Head of caudate nucleus (tissue), 42 donors: ENCODE data around the gene RIPK1.
"Not testable (repeated sequence)": the region's sequence is repeated elsewhere in the genome, so short reads cannot be mapped to it uniquely, and the experiment has no call there.

Experiments
- DNase-seq, 42 donors: peaks; one replicate each; pipeline versions ENCODE4 v3.0.0 to v3.0.0-alpha.2; 2020 to 2021; ENCODE audit warnings: mixed read lengths in 7 of 42
- intact Hi-C: fragments of 100-400 bp; cut with DNase I; formaldehyde crosslinking; loops from one replicate; pipeline ENCODE4 v1.15.0; 2022

The RIPK1 gene

GRCh38 chr6:3073382-3073781 is 5.1 kb downstream of the RIPK1 start:
- no peak for DNase-seq
- intact Hi-C loops, result loop anchor here (5.0 kb wide), 1 partner anchor 44 kb away; the partner anchor contains the start of gene BPHL

GRCh38 chr6:3075772-3076113 is 7.4 kb downstream of the RIPK1 start:
- intact Hi-C loops, result no loop called here
- no peak for DNase-seq

GRCh38 chr6:3076320-3076719 is 8.0 kb downstream of the RIPK1 start:
- no peak for DNase-seq
- intact Hi-C loops, result no loop called here

GRCh38 chr6:3077430-3077829 is 9.1 kb downstream of the RIPK1 start:
- intact Hi-C loops, result no loop called here
- peak in 5 of 42 donors; percentile 32 to 48 (median 36) for DNase-seq

- DNase-seq, intact Hi-C loops: not testable (repeated sequence)
Measured at GRCh38 chr6:3078952-3079351, 10.7 kb downstream of the RIPK1 start.

- intact Hi-C loops, result no loop called here
- DNase-seq, result no peak
Measured at GRCh38 chr6:3079682-3080081, 11.4 kb downstream of the RIPK1 start.

GRCh38 chr6:3081960-3082359 is 13.7 kb downstream of the RIPK1 start:
- intact Hi-C loops, result no loop called here
- DNase-seq, result peak in 21 of 42 donors; percentile 9 to 53 (median 36)

GRCh38 chr6:3085074-3085473 is 16.8 kb downstream of the RIPK1 start:
- intact Hi-C loops, result no loop called here
- peak in 4 of 42 donors; percentile 7 to 39 (median 13) for DNase-seq

GRCh38 chr6:3086282-3086946 is 18.1 kb downstream of the RIPK1 start:
- DNase-seq, result no peak
- intact Hi-C loops, result no loop called here

GRCh38 chr6:3088446-3088845 is 20.2 kb downstream of the RIPK1 start:
- intact Hi-C loops, result no loop called here
- no peak for DNase-seq

GRCh38 chr6:3088968-3089367 is 20.7 kb downstream of the RIPK1 start:
- intact Hi-C loops, result no loop called here
- DNase-seq, result no peak

GRCh38 chr6:3090013-3090412 is 21.7 kb downstream of the RIPK1 start:
- intact Hi-C loops, result no loop called here
- no peak for DNase-seq

GRCh38 chr6:3094815-3095214 is 26.5 kb downstream of the RIPK1 start:
- intact Hi-C loops, result no loop called here

GRCh38 chr6:3102875-3103274 is 34.6 kb downstream of the RIPK1 start:
- DNase-seq, result no peak
- intact Hi-C loops, result no loop called here

More at GRCh38 chr6:3094815-3095214, 26.5 kb downstream of the RIPK1 start:
- DNase-seq, result no peak

GRCh38 chr6:3108746-3109414 is 40.6 kb downstream of the RIPK1 start:
- DNase-seq, result peak in 1 of 42 donors; percentile 15
- intact Hi-C loops, result no loop called here

- peak in 1 of 42 donors; percentile 4 for DNase-seq
- intact Hi-C loops, result no loop called here
Measured at GRCh38 chr6:3109761-3110160, 41.5 kb downstream of the RIPK1 start.

- no peak for DNase-seq
- intact Hi-C loops, result no loop called here
Measured at GRCh38 chr6:3114377-3114776, 46.1 kb downstream of the RIPK1 start.

GRCh38 chr6:3117912-3118352 is 49.6 kb downstream of the RIPK1 start:
- DNase-seq, result no peak
- intact Hi-C loops, result loop anchor here (5.0 kb wide), 1 partner anchor 46 kb away; no protein-coding TSS in a partner anchor

- intact Hi-C loops, result loop anchor here (5.0 kb wide), 1 partner anchor 46 kb away; no protein-coding TSS in a partner anchor
- DNase-seq, result peak; percentile 93 to 100 (median 99)
Measured at GRCh38 chr6:3118353-3119039, 50.2 kb downstream of the RIPK1 start, which contains the start of gene BPHL. Gene BPHL (plus strand): TSS chr6:3118711. CDS start chr6:3118741, 30 bp downstream.
